HepG2 (cell line): Measurements from ENCODE around the gene HSPA5. TPM values are rescaled to one million over a fixed set of nuclear protein-coding genes. Genes with fewer than 3 reads are reported as not detected.

Experiments
- ZNF138 ChIP-seq: sonication (generic); formaldehyde crosslinking; IDR thresholded peaks from 2 replicates; pipeline ENCODE4 v1.5.0; 2020; ENCODE audit warnings: mild to moderate bottlenecking, low read depth, missing genetic modification reagents
- ZNF883 ChIP-seq: sonication (generic); formaldehyde crosslinking; IDR thresholded peaks from 2 replicates; pipeline ENCODE4 v1.5.1; 2020; ENCODE audit warnings: mild to moderate bottlenecking, missing genetic modification reagents; ENCODE audit errors: not compliant biosample characterization
- polyA plus RNA-seq, 8 experiments: library from polyadenylated mRNA; depleted of rRNA in 3 of 8; stranded (reverse) in 7 of 8; unstranded in 1 of 8; fragments of >200 nt; fragmentation: Illumina TruSeq in 4 of 8; extraction: Trizol in 4 of 8; gene quantifications; 2 replicates each; pipeline versions ENCODE4 v1.2.1 to v1.2.3, GENCODE V29; 2011 to 2016; ENCODE audit warnings: low read depth in 4 of 8, missing spikeins in 1 of 8, mixed read lengths in 1 of 8; ENCODE audit not compliant: insufficient read depth in 1 of 8
- total RNA-seq, 5 experiments: library from RNA; depleted of rRNA; stranded (reverse); fragments of >200 nt; fragmentation: Illumina TruSeq; extraction: Trizol; gene quantifications; 2 replicates each; pipeline ENCODE4 v1.2.3, GENCODE V29; 2016; ENCODE audit warnings: low read depth in 1 of 5
- TF ChIP-seq, protein P1 (sequence below): sonication (generic); formaldehyde crosslinking; IDR thresholded peaks from 2 replicates; pipeline ENCODE4 v1.4.0; 2020; ENCODE audit warnings: mild to moderate bottlenecking, missing genetic modification reagents
- TF ChIP-seq, protein P2 (sequence below): sonication (generic); formaldehyde crosslinking; IDR thresholded peaks from 2 replicates; pipeline ENCODE4 v1.4.0; 2020; ENCODE audit warnings: low read depth, missing genetic modification reagents
- TF ChIP-seq, protein P3 (sequence below): sonication (generic); formaldehyde crosslinking; IDR thresholded peaks from 2 replicates; pipeline ENCODE4 v1.4.0; 2020; ENCODE audit warnings: missing genetic modification reagents
- TF ChIP-seq, protein P4 (sequence below): sonication (generic); formaldehyde crosslinking; IDR thresholded peaks from 2 replicates; pipeline ENCODE4 v1.4.0; 2020; ENCODE audit warnings: missing genetic modification reagents
- TF ChIP-seq, protein P5 (sequence below): IDR thresholded peaks from 2 replicates; pipeline ENCODE4 v1.6.1; 2016; ENCODE audit warnings: low read depth

HSPA5 gene
- total and polyA plus RNA-seq, 2 of the 13 experiments (the other 11 are each of a cell fraction or from before 2014, with no cell fraction given), result 201 to 206 TPM

DNA sequence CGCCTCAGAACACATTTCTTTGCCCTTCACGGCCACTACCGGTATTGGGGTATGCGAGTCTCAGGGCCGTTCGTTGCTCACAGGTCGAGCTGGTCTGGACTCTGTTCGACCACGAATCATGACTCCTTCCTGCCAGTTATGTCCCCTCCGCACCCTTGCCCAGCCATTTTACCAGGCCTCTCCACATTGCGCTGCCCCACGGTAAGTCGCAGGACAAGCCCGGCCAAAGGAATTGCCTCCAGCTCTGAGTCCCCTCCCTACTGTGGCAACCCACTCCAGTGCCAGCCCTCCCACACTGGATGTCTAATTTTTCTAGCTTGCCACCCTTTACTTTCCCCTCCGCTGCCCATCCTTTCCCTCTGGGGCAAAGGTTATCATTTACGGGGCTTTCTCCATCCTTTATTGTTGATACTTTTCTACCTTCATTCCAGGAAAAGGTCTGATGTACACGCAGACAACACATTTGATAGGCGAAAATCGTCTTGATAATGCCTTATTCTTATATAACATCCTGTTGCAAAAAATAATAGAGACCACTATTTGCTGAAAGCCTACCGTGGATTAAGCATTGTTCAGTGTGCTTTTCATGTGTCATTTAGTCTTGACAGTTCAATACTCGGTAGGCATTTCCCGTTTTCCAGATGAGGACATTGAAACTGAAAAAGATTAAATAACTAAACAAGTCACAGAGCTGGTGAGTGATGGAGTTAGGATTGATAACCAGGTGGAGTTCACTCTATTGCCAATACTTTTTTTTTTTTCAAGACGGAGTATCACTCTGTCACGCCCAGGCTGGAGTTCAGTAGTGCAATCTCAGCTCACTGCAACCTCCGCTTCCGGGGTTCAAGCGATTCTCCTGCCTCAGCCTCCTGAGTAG lies 958 bp upstream of the HSPA5 start (continued):
- TF ChIP-seq, protein P1, sequence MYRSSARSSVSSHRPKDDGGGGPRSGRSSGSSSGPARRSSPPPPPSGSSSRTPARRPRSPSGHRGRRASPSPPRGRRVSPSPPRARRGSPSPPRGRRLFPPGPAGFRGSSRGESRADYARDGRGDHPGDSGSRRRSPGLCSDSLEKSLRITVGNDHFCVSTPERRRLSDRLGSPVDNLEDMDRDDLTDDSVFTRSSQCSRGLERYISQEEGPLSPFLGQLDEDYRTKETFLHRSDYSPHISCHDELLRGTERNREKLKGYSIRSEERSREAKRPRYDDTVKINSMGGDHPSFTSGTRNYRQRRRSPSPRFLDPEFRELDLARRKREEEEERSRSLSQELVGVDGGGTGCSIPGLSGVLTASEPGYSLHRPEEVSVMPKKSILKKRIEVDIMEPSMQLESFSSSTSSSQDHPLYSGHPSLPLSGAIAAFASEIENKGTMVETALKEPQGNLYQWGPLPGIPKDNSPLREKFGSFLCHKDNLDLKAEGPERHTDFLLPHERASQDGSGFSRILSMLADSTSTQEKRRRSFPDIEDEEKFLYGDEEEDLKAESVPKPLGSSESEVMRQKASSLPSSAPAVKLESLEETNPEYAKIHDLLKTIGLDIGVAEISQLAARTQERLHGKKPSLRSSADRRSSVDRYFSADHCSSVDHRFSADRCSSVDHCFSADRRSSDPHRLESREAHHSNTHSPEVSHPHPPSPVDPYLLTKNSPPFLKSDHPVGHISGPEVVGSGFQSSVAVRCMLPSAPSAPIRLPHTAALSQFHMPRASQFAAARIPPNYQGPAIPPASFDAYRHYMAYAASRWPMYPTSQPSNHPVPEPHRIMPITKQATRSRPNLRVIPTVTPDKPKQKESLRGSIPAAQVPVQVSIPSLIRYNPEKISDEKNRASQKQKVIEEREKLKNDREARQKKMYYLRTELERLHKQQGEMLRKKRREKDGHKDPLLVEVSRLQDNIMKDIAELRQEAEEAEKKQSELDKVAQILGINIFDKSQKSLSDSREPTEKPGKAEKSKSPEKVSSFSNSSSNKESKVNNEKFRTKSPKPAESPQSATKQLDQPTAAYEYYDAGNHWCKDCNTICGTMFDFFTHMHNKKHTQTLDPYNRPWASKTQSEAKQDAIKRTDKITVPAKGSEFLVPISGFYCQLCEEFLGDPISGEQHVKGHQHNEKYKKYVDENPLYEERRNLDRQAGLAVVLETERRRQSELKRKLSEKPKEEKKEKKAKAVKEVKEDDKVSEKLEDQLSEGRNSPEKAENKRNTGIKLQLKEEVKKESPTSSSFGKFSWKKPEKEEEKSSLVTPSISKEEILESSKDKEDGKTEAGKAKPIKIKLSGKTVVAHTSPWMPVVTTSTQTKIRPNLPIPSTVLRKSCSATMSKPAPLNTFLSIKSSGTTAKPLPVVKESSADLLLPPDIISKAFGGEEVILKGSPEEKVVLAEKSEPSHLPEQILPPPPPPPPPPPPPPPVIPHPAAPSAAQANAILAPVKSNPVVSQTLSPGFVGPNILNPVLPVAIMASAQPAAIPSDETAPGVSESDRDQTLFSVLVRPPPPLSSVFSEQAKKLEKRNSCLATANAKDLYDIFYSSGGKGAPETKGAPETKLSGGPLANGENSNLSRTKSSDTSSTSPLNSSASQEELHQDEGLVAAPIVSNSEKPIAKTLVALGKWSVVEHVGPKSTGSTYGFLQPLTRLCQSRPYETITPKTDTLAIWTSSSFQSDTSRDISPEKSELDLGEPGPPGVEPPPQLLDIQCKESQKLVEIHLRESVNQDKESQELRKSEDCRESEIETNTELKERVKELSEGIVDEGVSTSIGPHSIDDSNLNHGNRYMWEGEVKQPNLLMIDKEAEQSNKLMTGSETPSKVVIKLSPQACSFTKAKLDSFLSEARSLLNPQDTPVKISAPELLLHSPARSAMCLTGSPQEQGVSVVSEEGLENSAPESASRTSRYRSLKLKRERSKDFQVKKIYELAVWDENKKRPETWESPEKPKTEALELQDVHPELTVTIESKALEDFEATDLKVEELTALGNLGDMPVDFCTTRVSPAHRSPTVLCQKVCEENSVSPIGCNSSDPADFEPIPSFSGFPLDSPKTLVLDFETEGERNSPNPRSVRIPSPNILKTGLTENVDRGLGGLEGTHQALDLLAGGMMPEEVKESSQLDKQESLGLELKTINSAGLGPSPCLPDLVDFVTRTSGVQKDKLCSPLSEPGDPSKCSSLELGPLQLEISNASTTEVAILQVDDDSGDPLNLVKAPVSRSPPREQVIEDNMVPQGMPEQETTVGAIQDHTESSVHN (CRISPR knock-in tag), result 0 out of 2 replicates have a peak, but pooled peaks have one; percentile 70
- TF ChIP-seq ZNF883 (CRISPR knock-in tag) (no peak), ZNF138 (CRISPR knock-in tag) (no peak)
- TF ChIP-seq, protein P2, sequence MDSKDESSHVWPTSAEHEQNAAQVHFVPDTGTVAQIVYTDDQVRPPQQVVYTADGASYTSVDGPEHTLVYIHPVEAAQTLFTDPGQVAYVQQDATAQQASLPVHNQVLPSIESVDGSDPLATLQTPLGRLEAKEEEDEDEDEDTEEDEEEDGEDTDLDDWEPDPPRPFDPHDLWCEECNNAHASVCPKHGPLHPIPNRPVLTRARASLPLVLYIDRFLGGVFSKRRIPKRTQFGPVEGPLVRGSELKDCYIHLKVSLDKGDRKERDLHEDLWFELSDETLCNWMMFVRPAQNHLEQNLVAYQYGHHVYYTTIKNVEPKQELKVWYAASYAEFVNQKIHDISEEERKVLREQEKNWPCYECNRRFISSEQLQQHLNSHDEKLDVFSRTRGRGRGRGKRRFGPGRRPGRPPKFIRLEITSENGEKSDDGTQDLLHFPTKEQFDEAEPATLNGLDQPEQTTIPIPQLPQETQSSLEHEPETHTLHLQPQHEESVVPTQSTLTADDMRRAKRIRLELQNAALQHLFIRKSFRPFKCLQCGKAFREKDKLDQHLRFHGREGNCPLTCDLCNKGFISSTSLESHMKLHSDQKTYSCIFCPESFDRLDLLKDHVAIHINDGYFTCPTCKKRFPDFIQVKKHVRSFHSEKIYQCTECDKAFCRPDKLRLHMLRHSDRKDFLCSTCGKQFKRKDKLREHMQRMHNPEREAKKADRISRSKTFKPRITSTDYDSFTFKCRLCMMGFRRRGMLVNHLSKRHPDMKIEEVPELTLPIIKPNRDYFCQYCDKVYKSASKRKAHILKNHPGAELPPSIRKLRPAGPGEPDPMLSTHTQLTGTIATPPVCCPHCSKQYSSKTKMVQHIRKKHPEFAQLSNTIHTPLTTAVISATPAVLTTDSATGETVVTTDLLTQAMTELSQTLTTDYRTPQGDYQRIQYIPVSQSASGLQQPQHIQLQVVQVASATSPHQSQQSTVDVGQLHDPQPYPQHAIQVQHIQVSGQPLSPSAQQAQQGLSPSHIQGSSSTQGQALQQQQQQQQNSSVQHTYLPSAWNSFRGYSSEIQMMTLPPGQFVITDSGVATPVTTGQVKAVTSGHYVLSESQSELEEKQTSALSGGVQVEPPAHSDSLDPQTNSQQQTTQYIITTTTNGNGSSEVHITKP (CRISPR knock-in tag), result no peak
- TF ChIP-seq, protein P3, sequence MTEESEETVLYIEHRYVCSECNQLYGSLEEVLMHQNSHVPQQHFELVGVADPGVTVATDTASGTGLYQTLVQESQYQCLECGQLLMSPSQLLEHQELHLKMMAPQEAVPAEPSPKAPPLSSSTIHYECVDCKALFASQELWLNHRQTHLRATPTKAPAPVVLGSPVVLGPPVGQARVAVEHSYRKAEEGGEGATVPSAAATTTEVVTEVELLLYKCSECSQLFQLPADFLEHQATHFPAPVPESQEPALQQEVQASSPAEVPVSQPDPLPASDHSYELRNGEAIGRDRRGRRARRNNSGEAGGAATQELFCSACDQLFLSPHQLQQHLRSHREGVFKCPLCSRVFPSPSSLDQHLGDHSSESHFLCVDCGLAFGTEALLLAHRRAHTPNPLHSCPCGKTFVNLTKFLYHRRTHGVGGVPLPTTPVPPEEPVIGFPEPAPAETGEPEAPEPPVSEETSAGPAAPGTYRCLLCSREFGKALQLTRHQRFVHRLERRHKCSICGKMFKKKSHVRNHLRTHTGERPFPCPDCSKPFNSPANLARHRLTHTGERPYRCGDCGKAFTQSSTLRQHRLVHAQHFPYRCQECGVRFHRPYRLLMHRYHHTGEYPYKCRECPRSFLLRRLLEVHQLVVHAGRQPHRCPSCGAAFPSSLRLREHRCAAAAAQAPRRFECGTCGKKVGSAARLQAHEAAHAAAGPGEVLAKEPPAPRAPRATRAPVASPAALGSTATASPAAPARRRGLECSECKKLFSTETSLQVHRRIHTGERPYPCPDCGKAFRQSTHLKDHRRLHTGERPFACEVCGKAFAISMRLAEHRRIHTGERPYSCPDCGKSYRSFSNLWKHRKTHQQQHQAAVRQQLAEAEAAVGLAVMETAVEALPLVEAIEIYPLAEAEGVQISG (CRISPR knock-in tag), result peak; percentile 10; the same call in 1 of the 2 replicates
- TF ChIP-seq, protein P4, sequence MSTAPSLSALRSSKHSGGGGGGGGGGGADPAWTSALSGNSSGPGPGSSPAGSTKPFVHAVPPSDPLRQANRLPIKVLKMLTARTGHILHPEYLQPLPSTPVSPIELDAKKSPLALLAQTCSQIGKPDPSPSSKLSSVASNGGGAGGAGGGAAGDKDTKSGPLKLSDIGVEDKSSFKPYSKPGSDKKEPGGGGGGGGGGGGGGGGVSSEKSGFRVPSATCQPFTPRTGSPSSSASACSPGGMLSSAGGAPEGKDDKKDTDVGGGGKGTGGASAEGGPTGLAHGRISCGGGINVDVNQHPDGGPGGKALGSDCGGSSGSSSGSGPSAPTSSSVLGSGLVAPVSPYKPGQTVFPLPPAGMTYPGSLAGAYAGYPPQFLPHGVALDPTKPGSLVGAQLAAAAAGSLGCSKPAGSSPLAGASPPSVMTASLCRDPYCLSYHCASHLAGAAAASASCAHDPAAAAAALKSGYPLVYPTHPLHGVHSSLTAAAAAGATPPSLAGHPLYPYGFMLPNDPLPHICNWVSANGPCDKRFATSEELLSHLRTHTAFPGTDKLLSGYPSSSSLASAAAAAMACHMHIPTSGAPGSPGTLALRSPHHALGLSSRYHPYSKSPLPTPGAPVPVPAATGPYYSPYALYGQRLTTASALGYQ, result no peak
- TF ChIP-seq, protein P5, sequence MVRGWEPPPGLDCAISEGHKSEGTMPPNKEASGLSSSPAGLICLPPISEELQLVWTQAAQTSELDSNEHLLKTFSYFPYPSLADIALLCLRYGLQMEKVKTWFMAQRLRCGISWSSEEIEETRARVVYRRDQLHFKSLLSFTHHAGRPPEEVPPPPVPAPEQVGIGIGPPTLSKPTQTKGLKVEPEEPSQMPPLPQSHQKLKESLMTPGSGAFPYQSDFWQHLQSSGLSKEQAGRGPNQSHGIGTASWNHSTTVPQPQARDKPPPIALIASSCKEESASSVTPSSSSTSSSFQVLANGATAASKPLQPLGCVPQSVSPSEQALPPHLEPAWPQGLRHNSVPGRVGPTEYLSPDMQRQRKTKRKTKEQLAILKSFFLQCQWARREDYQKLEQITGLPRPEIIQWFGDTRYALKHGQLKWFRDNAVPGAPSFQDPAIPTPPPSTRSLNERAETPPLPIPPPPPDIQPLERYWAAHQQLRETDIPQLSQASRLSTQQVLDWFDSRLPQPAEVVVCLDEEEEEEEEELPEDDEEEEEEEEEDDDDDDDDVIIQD (CRISPR knock-in tag), result no peak
